HFFc6 (cell line): ENCODE data around the gene KIDINS220. TPM values are rescaled to one million over a fixed set of nuclear protein-coding genes. Genes with fewer than 3 reads are reported as not detected.
A peak's percentile ranks its signal among the peaks of the same experiment; 100 is the strongest.

ENCODE experiments used
- DNase-seq: peaks from one replicate; pipeline ENCODE4 v3.0.0-alpha.2; 2018
- H3K27ac Mint-ChIP-seq: 2 replicates; pipeline ENCODE4 v1.8.0; 2020; ENCODE audit warnings: mild to moderate bottlenecking, mixed read lengths
- H3K27me3 Mint-ChIP-seq: 2 replicates; pipeline ENCODE4 v1.8.0; 2021; ENCODE audit warnings: mild to moderate bottlenecking, moderate library complexity, mixed read lengths; ENCODE audit not compliant: insufficient read depth
- H3K36me3 Mint-ChIP-seq: 2 replicates; pipeline ENCODE4 v1.8.0; 2021; ENCODE audit warnings: low read depth, mixed read lengths
- H3K4me1 Mint-ChIP-seq: 2 replicates; pipeline ENCODE4 v1.8.0; 2020; ENCODE audit warnings: low read depth, mixed read lengths
- H3K4me3 Mint-ChIP-seq: 2 replicates; pipeline ENCODE4 v1.8.0; 2020; ENCODE audit warnings: mild to moderate bottlenecking, moderate library complexity, mixed read lengths
- H3K9me3 Mint-ChIP-seq: 2 replicates; pipeline ENCODE4 v1.8.0; 2020; ENCODE audit warnings: mild to moderate bottlenecking, mixed read lengths
- total RNA-seq, 6 experiments: library from RNA; stranded (reverse); fragmentation: NEBNext Ultra II Directional; extraction: Animal tissue kit (Norgen Biotek cat#: 25700); gene quantifications; 2 replicates in 1 of 6; 3 replicates in 5 of 6; pipeline ENCODE4 v1.2.3, GENCODE V29; 2021
- TF ChIP-seq, protein P1 (sequence below): fragments of 200-600 bp; sonication (generic); IDR thresholded peaks from 2 replicates; pipeline ENCODE4 v1.5.0; 2021; ENCODE audit warnings: antibody characterized with exemption, mild to moderate bottlenecking

KIDINS220 gene
- total RNA-seq, 6 experiments from 2014 or later: 34.5 to 42.2 (median 38.2) TPM

DNA sequence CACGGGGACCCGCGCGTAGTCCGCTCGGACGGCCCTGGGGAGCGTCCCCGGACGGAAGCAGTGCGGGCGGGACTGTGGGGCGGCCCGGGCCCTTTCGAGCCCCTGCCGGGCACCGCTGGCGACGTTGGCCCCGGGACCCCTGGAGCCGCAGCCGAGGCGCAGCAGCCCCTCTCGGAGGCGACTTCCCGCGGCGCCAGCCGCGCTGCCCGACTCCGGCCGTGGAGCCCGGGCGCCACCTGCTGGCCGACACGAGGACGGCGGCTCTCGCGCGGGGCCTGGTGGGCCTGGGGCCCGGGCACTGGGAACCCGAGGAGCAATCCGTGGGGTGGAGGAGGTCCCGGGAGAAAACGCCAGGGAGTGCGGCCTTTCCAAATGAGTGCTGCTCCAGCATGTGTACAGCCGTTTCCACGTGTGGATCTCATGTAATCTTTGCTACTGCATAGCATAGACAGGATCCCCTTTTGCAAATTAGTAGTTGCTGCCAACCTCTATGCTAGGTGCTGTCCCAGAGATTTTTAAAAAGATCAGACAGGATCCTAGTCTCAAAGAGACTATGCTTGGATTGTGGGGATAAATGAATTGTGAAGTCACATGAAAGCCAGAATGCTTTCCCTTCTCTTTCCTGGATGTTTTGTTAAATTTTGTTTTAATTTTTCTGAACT is 151.6 kb downstream of the KIDINS220 start:
- Mint-ChIP-seq H3K4me3 (peak overlapping the region; percentile 37; the same call in 1 of the 2 replicates), H3K27ac (no peak overlapping the region)

DNA sequence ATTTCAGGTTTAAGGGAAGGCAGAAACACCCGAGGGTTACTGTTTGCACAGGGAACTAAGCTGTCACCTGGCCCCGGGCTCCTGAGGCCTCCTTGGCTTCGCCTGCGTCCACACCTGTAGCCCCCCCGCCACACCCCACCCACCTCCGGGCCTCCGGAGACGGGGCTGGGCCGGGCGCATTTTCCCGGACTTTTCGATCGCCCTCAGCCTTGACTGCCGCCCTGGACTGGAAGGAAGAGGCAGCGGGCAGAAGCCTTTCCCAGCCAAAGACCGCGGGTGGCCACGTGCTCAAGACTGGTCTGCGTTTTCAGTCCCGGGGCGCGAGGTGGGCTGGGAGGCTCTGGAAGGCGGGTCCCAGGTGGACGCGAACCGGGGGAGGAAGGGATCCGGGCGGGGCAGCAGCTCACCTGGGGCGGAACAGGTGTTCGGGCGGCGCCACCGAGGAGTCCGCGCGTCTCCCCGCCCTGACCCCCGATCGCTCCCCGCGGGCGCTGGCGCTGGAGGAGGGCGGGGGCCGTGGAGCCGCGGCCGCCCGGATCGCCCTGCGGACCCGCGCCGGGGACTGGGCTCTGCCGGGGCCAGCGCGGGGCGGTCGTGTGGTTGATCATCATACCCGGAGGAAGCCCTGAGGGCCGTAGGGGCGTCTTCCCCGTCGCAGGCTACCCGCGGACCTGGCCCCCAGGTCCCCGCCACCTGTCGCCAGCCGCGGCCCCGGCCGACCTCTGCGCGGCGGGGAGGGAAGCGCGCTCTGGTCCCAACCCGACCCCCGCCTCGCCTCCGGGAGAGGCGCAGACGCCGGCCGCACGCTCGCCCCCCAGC is 152.3 kb downstream of the KIDINS220 start:
- Mint-ChIP-seq H3K36me3 (peaks cover 20% of the 10 kb centered on the region), H3K4me3 (peak overlapping the region; percentile 99), H3K27me3 (peaks cover 8% of the 10 kb centered on the region), H3K4me1 (peaks cover 21% of the 10 kb centered on the region), H3K27ac (peak overlapping the region; percentile 82), H3K9me3 (peaks cover 10% of the 10 kb centered on the region)
- peak; percentile 52 for DNase-seq
- TF ChIP-seq, protein P1, sequence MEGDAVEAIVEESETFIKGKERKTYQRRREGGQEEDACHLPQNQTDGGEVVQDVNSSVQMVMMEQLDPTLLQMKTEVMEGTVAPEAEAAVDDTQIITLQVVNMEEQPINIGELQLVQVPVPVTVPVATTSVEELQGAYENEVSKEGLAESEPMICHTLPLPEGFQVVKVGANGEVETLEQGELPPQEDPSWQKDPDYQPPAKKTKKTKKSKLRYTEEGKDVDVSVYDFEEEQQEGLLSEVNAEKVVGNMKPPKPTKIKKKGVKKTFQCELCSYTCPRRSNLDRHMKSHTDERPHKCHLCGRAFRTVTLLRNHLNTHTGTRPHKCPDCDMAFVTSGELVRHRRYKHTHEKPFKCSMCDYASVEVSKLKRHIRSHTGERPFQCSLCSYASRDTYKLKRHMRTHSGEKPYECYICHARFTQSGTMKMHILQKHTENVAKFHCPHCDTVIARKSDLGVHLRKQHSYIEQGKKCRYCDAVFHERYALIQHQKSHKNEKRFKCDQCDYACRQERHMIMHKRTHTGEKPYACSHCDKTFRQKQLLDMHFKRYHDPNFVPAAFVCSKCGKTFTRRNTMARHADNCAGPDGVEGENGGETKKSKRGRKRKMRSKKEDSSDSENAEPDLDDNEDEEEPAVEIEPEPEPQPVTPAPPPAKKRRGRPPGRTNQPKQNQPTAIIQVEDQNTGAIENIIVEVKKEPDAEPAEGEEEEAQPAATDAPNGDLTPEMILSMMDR: no peak

More for the DNA sequence above, 151.6 kb downstream of the KIDINS220 start:
- TF ChIP-seq, protein P1: peak; percentile 99
- Mint-ChIP-seq H3K4me1 (peaks cover 13% of the 10 kb centered on the region), H3K9me3 (peaks cover 10% of the 10 kb centered on the region), H3K27me3 (peaks cover 8% of the 10 kb centered on the region), H3K36me3 (peaks cover 20% of the 10 kb centered on the region)
- DNase-seq: no peak

DNA sequence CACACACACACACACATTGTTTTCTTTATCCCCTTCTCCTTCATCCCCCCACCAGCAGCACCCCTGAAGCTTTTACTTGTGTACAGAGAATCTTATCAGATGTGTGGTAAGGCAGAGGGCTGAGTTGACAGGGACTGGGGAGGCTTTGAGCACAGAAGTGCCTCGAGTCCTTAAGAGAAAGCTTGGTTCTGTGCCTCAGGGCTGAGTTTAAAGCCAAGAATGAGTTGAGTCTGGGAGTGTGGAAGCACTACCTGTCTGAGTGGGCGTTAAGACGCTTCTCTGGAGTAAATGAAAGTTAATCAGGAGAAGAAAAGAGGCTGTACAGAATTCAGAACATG is 152.9 kb downstream of the KIDINS220 start:
- Mint-ChIP-seq H3K4me3 (peak overlapping the region; percentile 99), H3K27me3 (peaks cover 8% of the 10 kb centered on the region), H3K9me3 (peaks cover 10% of the 10 kb centered on the region), H3K27ac (peak overlapping the region; percentile 82), H3K36me3 (peaks cover 20% of the 10 kb centered on the region), H3K4me1 (peaks cover 27% of the 10 kb centered on the region)
- TF ChIP-seq, protein P1: no peak
- no peak for DNase-seq

DNA sequence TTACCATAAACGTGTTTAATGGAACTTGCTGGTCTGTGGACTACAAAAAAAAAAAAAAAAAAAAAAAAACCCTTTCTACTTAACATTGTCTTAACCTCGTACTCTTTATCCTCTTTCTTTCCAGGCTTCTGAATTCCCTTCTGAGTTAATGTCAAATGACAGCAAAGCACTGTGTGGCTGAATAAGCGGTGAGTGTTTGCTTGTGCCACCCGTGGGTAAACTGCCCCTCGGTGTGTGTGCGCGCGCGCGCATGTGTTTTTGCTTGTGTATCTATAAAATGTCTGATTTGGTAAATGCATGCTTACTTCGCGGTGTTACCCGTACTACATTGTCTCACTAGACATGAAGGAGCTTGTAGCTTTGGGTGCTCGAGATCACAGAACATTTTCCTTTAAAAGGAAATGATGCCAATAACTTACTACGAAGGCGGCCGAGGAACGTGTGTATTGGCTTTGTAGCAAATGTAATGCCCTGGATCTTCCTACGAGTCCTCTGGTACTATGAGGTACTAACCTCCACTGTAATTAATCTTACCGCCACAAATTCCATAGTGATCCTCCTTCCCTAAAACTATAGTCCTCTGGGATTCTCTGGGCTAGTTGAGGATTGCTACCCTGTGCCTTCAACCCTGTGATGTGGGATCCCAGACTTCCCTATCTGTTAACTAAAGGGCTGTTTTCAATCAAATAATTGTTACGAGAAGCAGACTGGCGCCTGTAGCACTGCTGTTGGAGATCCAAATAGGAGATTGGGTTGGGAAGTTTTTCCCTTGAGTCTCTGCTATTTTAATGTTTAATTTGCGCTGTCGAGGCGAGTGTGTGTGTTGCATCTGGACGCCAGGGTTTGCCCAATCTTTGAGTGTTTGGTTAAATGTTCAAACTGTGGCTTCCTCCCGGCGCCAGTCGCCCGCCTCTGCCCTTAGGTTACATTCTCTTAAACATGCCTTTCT is 154.4 kb downstream of the KIDINS220 start:
- H3K4me1 Mint-ChIP-seq: peaks cover 32% of the 10 kb centered on the region
- peak overlapping the region; percentile 89 for H3K27ac Mint-ChIP-seq
- H3K9me3 Mint-ChIP-seq: peaks cover 10% of the 10 kb centered on the region
- H3K4me3 Mint-ChIP-seq: peak overlapping the region; percentile 99
- peak; percentile 63 for DNase-seq
- H3K36me3 Mint-ChIP-seq: peaks cover 20% of the 10 kb centered on the region
- peaks cover 10% of the 10 kb centered on the region for H3K27me3 Mint-ChIP-seq
- TF ChIP-seq, protein P1: peak; percentile 10; the same call in 1 of the 2 replicates
